SK-N-SH (cell line): ENCODE data around the gene RAD9B.

ENCODE experiments used
- CHD2 ChIP-seq: fragments of 150-350 bp; IDR thresholded peaks from 2 replicates; pipeline ENCODE4 v1.6.1; 2018; ENCODE audit warnings: low read length; ENCODE audit not compliant: partially characterized antibody
- ELF1 ChIP-seq: IDR thresholded peaks from 2 replicates; pipeline ENCODE4 v1.4.0; 2012
- FOXM1 ChIP-seq: IDR thresholded peaks from 2 replicates; pipeline ENCODE4 v1.4.0; 2012; ENCODE audit warnings: low read depth, mild to moderate bottlenecking
- GABPA ChIP-seq: IDR thresholded peaks from 2 replicates; pipeline ENCODE4 v1.4.0; 2012; ENCODE audit warnings: low read depth, mild to moderate bottlenecking
- JUND ChIP-seq: IDR thresholded peaks from 2 replicates; pipeline ENCODE4 v1.4.0; 2012
- POLR2AphosphoS5 ChIP-seq: IDR thresholded peaks from 2 replicates; pipeline ENCODE4 v1.6.1; 2012; ENCODE audit warnings: low read depth, low read length
- RAD21 ChIP-seq: IDR thresholded peaks from 2 replicates; pipeline ENCODE4 v1.6.1; 2012; ENCODE audit warnings: mild to moderate bottlenecking, low read length
- RCOR1 ChIP-seq: fragments of 150-350 bp; IDR thresholded peaks from 2 replicates; pipeline ENCODE4 v1.6.1; 2017; ENCODE audit warnings: antibody characterized with exemption, low read length
- SMC3 ChIP-seq: IDR thresholded peaks from 2 replicates; pipeline ENCODE4 v1.6.1; 2012; ENCODE audit warnings: low read depth, low read length, improper control_type of control experiment
- TAF1 ChIP-seq: IDR thresholded peaks from 2 replicates; pipeline ENCODE4 v1.6.1; 2012; ENCODE audit warnings: low read depth, mild to moderate bottlenecking, low read length, moderate library complexity, borderline replicate concordance
- TF ChIP-seq, protein P1 (sequence below): IDR thresholded peaks from 2 replicates; pipeline ENCODE4 v1.4.0; 2012; ENCODE audit warnings: low read depth, borderline replicate concordance
- TF ChIP-seq, protein P2 (sequence below): IDR thresholded peaks from 2 replicates; pipeline ENCODE4; 2012
- TF ChIP-seq, protein P3 (sequence below): fragments of 200-600 bp; sonication (generic); IDR thresholded peaks from 2 replicates; pipeline ENCODE4 v1.6.1; 2017; ENCODE audit warnings: antibody characterized with exemption, mild to moderate bottlenecking, moderate library complexity

DNA sequence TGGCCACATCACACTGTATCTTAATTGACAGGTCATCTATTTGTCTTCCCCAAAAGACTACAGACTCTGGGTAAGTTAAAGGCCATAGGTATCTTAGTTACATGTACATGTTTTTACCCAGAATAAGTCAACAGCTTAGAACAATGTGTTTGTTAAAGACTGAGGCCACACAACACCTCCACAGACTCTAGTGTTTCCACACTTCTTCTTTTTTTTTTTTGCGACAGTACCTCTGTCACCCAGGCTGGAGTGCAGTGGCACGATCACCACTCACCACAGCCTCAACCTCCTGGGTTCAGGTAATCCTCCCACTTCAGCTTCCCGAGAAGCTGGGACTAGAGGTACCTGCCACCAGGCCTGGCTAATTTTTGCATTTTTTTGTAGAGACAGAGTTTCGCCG, 35.3 kb upstream of the RAD9B start:
- TF ChIP-seq SMC3 = no peak
- TF ChIP-seq RAD21 = no peak
- TF ChIP-seq, protein P1, sequence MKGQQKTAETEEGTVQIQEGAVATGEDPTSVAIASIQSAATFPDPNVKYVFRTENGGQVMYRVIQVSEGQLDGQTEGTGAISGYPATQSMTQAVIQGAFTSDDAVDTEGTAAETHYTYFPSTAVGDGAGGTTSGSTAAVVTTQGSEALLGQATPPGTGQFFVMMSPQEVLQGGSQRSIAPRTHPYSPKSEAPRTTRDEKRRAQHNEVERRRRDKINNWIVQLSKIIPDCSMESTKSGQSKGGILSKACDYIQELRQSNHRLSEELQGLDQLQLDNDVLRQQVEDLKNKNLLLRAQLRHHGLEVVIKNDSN = no peak
- TF ChIP-seq, protein P2, sequence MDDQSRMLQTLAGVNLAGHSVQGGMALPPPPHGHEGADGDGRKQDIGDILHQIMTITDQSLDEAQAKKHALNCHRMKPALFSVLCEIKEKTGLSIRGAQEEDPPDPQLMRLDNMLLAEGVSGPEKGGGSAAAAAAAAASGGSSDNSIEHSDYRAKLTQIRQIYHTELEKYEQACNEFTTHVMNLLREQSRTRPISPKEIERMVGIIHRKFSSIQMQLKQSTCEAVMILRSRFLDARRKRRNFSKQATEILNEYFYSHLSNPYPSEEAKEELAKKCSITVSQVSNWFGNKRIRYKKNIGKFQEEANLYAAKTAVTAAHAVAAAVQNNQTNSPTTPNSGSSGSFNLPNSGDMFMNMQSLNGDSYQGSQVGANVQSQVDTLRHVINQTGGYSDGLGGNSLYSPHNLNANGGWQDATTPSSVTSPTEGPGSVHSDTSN = no peak
- TF ChIP-seq, protein P3, sequence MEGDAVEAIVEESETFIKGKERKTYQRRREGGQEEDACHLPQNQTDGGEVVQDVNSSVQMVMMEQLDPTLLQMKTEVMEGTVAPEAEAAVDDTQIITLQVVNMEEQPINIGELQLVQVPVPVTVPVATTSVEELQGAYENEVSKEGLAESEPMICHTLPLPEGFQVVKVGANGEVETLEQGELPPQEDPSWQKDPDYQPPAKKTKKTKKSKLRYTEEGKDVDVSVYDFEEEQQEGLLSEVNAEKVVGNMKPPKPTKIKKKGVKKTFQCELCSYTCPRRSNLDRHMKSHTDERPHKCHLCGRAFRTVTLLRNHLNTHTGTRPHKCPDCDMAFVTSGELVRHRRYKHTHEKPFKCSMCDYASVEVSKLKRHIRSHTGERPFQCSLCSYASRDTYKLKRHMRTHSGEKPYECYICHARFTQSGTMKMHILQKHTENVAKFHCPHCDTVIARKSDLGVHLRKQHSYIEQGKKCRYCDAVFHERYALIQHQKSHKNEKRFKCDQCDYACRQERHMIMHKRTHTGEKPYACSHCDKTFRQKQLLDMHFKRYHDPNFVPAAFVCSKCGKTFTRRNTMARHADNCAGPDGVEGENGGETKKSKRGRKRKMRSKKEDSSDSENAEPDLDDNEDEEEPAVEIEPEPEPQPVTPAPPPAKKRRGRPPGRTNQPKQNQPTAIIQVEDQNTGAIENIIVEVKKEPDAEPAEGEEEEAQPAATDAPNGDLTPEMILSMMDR = no peak
- no peak for TF ChIP-seq CHD2
- TF ChIP-seq GABPA = no peak
- no peak for TF ChIP-seq JUND
- no peak for TF ChIP-seq ELF1
- TF ChIP-seq FOXM1 = no peak
- TF ChIP-seq RCOR1 = no peak
- TF ChIP-seq POLR2AphosphoS5 = no peak
- TF ChIP-seq TAF1 = no peak
